GM21390 (cell line): ENCODE measurements around the gene PIR.

Experiments
- ATAC-seq: cut with Tn5 transposase; IDR thresholded peaks from one replicate; pipeline ENCODE4 v1.9.1; 2021; ENCODE audit not compliant: unreplicated experiment

The PIR gene

GRCh38 chrX:15350329-15350996 is 142.7 kb downstream of the PIR start:
- no peak for ATAC-seq

GRCh38 chrX:15349046-15349445 is 144.1 kb downstream of the PIR start:
- ATAC-seq = peak; percentile 63

DNA sequence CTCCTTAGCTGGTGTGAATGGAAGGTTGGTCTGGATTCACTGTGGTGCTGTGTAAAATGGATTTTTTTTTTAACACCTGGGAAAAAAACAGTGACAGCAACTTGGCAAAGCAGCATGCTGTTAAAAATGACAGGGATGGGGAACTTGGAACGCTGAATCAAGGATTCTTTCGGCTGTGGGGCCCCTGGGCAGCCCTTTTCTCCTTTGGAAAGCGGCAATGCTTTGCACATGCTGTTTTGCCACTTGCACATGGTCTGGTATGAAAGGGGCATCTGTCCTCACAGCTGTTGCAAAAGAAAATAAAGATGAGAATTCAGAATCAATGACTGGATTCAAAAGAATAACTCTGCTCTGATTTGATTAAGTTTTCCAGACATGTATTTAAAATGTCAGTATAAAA is 147.2 kb downstream of the PIR start:
- no peak for ATAC-seq

- no peak for ATAC-seq
These were observed 149.0 kb downstream of the PIR start for GRCh38 chrX:15344106-15344505.

GRCh38 chrX:15343075-15343476 is 150.1 kb downstream of the PIR start:
- ATAC-seq = no peak

DNA sequence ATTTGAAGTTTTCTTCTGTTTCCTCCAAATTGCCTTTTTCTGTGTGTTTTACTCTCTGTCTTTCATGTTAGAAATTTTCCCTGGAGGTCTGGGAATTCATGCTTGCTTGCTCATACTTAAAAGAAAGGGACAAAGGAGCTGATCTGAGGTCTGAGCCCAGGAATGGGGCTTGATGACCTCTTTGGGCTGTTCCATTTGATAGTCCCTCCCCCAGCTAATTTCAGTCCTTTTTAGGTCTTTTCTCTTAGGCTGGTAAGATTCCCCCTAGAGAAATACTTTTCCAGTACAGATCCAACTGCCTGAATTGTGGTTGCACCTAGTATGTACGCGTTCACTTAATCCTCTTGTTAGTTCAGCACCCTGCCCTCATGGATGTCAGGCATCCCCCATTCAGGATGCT is 152.3 kb downstream of the PIR start:
- no peak for ATAC-seq

GRCh38 chrX:15336023-15336413 is 157.1 kb downstream of the PIR start:
- no peak for ATAC-seq

DNA sequence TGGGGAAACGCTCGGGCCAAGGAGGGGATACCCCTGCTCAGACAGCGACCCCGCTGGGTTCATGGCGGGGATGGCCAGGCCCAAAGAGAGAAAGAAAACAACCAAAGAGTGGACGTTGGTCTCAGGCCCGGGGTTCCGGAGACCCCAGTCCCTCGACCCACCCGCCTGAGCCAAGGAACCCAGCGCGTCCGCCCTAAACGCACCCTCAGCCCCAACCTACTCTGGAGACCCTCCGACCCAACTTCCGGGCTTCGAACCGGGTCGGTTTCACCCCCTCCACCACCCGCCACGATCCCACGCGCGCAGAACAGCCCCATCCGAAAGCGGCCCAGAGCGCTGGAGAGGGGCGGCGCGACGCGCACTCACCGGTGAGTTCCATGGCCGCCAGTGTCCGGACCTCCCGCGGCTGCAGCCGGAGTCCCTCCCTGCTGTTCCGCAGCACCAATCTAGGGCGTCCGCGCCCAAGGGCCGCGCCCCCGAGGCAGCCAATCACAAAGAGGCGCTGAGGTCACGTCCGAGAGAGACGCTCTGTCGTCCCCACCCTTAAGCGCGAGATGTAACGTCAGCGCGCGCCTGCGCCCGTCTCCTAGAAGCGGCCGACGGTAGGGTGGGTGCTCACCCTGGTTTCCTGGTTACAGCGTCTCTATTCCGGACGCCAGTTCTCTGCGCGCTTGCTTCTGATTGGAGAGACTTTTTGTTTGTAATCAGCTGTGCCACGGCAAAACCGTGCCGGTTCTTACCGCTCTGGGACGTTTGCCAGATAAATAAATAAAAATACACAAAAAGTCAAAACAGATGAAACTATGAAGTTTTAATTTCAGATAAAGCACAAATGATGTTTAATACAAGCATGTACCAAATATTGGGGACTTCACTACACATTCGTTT is 157.8 kb downstream of the PIR start, which contains the start of gene PIGA:
Gene PIGA (minus strand): TSS at position 389 of the 888 bp plus-strand sequence. CDS start 3,593 bp downstream, outside the sequence.
- peak; percentile 99 for ATAC-seq
